Activated naive CD4-positive, alpha-beta T cell treated with anti-CD3 and anti-CD28 coated beads, Interleukin-2, amount 50 U/mL, for 24 hours (primary cell): Measurements from ENCODE around the gene SH3BP5L.

Experiments used
- H3K27ac Mint-ChIP-seq: one replicate; pipeline ENCODE4 v1.8.0; 2021; ENCODE audit warnings: mild to moderate bottlenecking, mixed read lengths
- H3K27me3 Mint-ChIP-seq: one replicate; pipeline ENCODE4 v1.8.0; 2021; ENCODE audit warnings: mixed read lengths
- H3K36me3 Mint-ChIP-seq: one replicate; pipeline ENCODE4 v1.8.0; 2021; ENCODE audit warnings: mixed read lengths
- H3K4me1 Mint-ChIP-seq: one replicate; pipeline ENCODE4 v1.8.0; 2021; ENCODE audit warnings: mixed read lengths
- H3K4me3 Mint-ChIP-seq: one replicate; pipeline ENCODE4 v1.8.0; 2021; ENCODE audit warnings: mild to moderate bottlenecking, mixed read lengths
- H3K9me3 Mint-ChIP-seq: one replicate; pipeline ENCODE4 v1.8.0; 2021; ENCODE audit warnings: mixed read lengths

The SH3BP5L gene

GRCh38 chr1:248825909-248826760, at the start of gene SH3BP5L:
TSS of gene SH3BP5L (minus strand) at chr1:248825915. CDS start at chr1:248824935, 980 bp downstream.
- Mint-ChIP-seq H3K4me3 (peak within 1 kb of the TSS; percentile 94), H3K4me1 (peaks cover 51% of the 10 kb centered on the region), H3K9me3 (no peaks in the 10 kb centered on the region), H3K27ac (peak within 1 kb of the TSS; percentile 98), H3K36me3 (peaks cover 6% of the 10 kb centered on the region), H3K27me3 (no peaks in the 10 kb centered on the region)

- Mint-ChIP-seq H3K36me3 (no peaks in the 10 kb centered on the region), H3K4me1 (peaks cover 34% of the 10 kb centered on the region), H3K4me3 (peak overlapping the region; percentile 94)
Measured at GRCh38 chr1:248873993-248874533, 48.3 kb upstream of the SH3BP5L start.

GRCh38 chr1:248873409-248873992, 47.8 kb upstream of the SH3BP5L start:
- peak overlapping the region; percentile 99 for H3K27ac Mint-ChIP-seq
- peaks cover 3% of the 10 kb centered on the region for H3K27me3 Mint-ChIP-seq
- no peaks in the 10 kb centered on the region for H3K36me3 Mint-ChIP-seq
- H3K4me3 Mint-ChIP-seq = peak overlapping the region; percentile 94
- peaks cover 34% of the 10 kb centered on the region for H3K4me1 Mint-ChIP-seq
- no peaks in the 10 kb centered on the region for H3K9me3 Mint-ChIP-seq

More at GRCh38 chr1:248873993-248874533, 48.3 kb upstream of the SH3BP5L start:
- peaks cover 3% of the 10 kb centered on the region for H3K27me3 Mint-ChIP-seq
- H3K27ac Mint-ChIP-seq = peak overlapping the region; percentile 99
- no peaks in the 10 kb centered on the region for H3K9me3 Mint-ChIP-seq

- Mint-ChIP-seq H3K36me3 (no peaks in the 10 kb centered on the region), H3K27ac (peak overlapping the region; percentile 99), H3K4me1 (peaks cover 34% of the 10 kb centered on the region), H3K27me3 (peaks cover 3% of the 10 kb centered on the region), H3K4me3 (peak overlapping the region; percentile 94), H3K9me3 (no peaks in the 10 kb centered on the region)
Measured at GRCh38 chr1:248872752-248873408, 47.2 kb upstream of the SH3BP5L start.

GRCh38 chr1:248871837-248872401, 46.2 kb upstream of the SH3BP5L start:
- Mint-ChIP-seq H3K36me3 (no peaks in the 10 kb centered on the region), H3K27me3 (peaks cover 3% of the 10 kb centered on the region), H3K4me3 (peak overlapping the region; percentile 43), H3K27ac (no peak overlapping the region), H3K4me1 (peaks cover 34% of the 10 kb centered on the region), H3K9me3 (no peaks in the 10 kb centered on the region)

GRCh38 chr1:248862998-248863881, 37.5 kb upstream of the SH3BP5L start:
- no peaks in the 10 kb centered on the region for H3K9me3 Mint-ChIP-seq
- peak overlapping the region; percentile 89 for H3K4me3 Mint-ChIP-seq
- H3K27ac Mint-ChIP-seq = peak overlapping the region; percentile 66
- H3K27me3 Mint-ChIP-seq = no peaks in the 10 kb centered on the region
- no peaks in the 10 kb centered on the region for H3K36me3 Mint-ChIP-seq
- peaks cover 39% of the 10 kb centered on the region for H3K4me1 Mint-ChIP-seq

- H3K27ac Mint-ChIP-seq = peak overlapping the region; percentile 66
- H3K9me3 Mint-ChIP-seq = no peaks in the 10 kb centered on the region
- H3K27me3 Mint-ChIP-seq = no peaks in the 10 kb centered on the region
- peaks cover 39% of the 10 kb centered on the region for H3K4me1 Mint-ChIP-seq
- H3K4me3 Mint-ChIP-seq = peak overlapping the region; percentile 89
- no peaks in the 10 kb centered on the region for H3K36me3 Mint-ChIP-seq
Measured at GRCh38 chr1:248862695-248862997, 36.9 kb upstream of the SH3BP5L start.

- Mint-ChIP-seq H3K36me3 (no peaks in the 10 kb centered on the region), H3K4me3 (no peak overlapping the region), H3K4me1 (peaks cover 46% of the 10 kb centered on the region), H3K9me3 (no peaks in the 10 kb centered on the region), H3K27ac (peak overlapping the region; percentile 15), H3K27me3 (no peaks in the 10 kb centered on the region)
Measured at GRCh38 chr1:248861616-248862015, 35.9 kb upstream of the SH3BP5L start.

- Mint-ChIP-seq H3K27me3 (no peaks in the 10 kb centered on the region), H3K9me3 (no peaks in the 10 kb centered on the region), H3K36me3 (peaks cover 2% of the 10 kb centered on the region), H3K4me1 (peaks cover 53% of the 10 kb centered on the region), H3K4me3 (peak overlapping the region; percentile 93), H3K27ac (peak overlapping the region; percentile 94)
Measured at GRCh38 chr1:248860007-248860406, 34.3 kb upstream of the SH3BP5L start.

- peaks cover 51% of the 10 kb centered on the region for H3K4me1 Mint-ChIP-seq
- H3K9me3 Mint-ChIP-seq = no peaks in the 10 kb centered on the region
- H3K27me3 Mint-ChIP-seq = no peaks in the 10 kb centered on the region
- H3K27ac Mint-ChIP-seq = peak within 1 kb of the TSS; percentile 94
- peaks cover 2% of the 10 kb centered on the region for H3K36me3 Mint-ChIP-seq
- H3K4me3 Mint-ChIP-seq = peak within 1 kb of the TSS; percentile 93
Measured at GRCh38 chr1:248858891-248859889, 33.5 kb upstream of the SH3BP5L start, which contains the start of gene ZNF692. TSS of gene ZNF692 (minus strand) at chr1:248859085. CDS start at chr1:248858309, 776 bp downstream.

GRCh38 chr1:248858096-248858890, 32.6 kb upstream of the SH3BP5L start:
- H3K27ac Mint-ChIP-seq = peak overlapping the region; percentile 93
- H3K36me3 Mint-ChIP-seq = peaks cover 2% of the 10 kb centered on the region
- no peaks in the 10 kb centered on the region for H3K9me3 Mint-ChIP-seq
- no peaks in the 10 kb centered on the region for H3K27me3 Mint-ChIP-seq
- peak overlapping the region; percentile 93 for H3K4me3 Mint-ChIP-seq
- H3K4me1 Mint-ChIP-seq = peaks cover 46% of the 10 kb centered on the region

GRCh38 chr1:248857749-248858095, 32.0 kb upstream of the SH3BP5L start:
- Mint-ChIP-seq H3K27me3 (no peaks in the 10 kb centered on the region), H3K27ac (peak overlapping the region; percentile 84), H3K36me3 (peaks cover 2% of the 10 kb centered on the region), H3K4me1 (peaks cover 41% of the 10 kb centered on the region), H3K9me3 (no peaks in the 10 kb centered on the region), H3K4me3 (peak overlapping the region; percentile 93)

GRCh38 chr1:248857201-248857600, 31.5 kb upstream of the SH3BP5L start:
- Mint-ChIP-seq H3K27me3 (no peaks in the 10 kb centered on the region), H3K27ac (no peak overlapping the region), H3K4me3 (peak overlapping the region; percentile 93), H3K36me3 (peaks cover 2% of the 10 kb centered on the region), H3K9me3 (no peaks in the 10 kb centered on the region), H3K4me1 (peaks cover 36% of the 10 kb centered on the region)
